DND-41 (cell line): Measurements from ENCODE around the gene MCC.

Experiments used
- EZH2 ChIP-seq: IDR thresholded peaks from 3 replicates; pipeline ENCODE4 v1.6.1; 2012; ENCODE audit warnings: borderline replicate concordance, low read depth, mild to moderate bottlenecking, moderate library complexity, low read length, inconsistent platforms; ENCODE audit not compliant: severe bottlenecking
- TF ChIP-seq, protein P1 (sequence below): IDR thresholded peaks from 2 replicates; pipeline ENCODE4 v1.5.1; 2012; ENCODE audit warnings: borderline replicate concordance, low read length, moderate library complexity, mild to moderate bottlenecking; ENCODE audit not compliant: poor library complexity, severe bottlenecking; ENCODE audit errors: extremely low read depth

DNA sequence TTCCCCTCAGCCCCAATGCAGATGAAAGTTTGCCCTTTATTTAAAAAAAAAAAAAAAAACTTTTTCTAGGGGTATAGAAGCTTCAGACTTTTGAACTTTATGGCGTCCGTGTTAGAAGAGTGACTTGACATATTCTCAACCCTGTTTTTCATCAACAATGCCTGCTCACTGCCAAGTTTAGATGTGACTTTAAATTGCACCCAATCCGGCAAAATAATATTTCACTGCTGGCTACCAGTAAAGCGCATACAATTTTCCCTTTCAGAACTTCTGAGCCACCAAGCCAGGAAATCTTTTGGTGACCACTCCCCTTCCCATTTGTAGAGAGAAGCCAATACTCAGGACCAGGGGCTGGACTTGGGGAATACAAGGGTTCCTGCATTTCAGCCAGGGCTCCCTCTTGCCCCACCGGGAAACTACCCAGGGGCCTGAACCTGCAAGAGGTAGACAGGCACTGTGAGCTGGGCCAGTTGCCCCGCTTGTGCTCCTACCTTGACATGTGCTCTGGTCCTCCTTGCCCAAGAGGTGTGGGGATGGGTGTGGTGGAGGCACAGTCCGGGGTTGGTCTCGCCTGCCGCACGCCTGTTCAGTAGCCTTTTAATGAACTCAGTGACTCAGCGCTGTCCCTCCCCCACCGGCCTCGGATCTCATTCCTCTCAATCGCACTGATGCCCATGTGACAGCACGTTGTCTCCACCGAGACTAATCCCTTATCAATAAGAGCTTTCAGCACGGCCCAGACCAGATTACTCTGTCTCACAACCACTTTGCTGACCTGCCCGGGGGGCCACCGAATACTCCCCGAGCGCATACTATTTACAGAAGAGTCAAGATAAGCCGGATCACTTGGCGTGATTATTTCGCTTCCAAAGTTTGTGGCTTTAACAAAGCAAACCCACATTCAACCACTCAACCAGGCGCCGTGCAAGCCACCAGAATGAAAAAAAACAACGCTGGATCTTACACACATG, 285.2 kb downstream of the MCC start:
- TF ChIP-seq, protein P1, sequence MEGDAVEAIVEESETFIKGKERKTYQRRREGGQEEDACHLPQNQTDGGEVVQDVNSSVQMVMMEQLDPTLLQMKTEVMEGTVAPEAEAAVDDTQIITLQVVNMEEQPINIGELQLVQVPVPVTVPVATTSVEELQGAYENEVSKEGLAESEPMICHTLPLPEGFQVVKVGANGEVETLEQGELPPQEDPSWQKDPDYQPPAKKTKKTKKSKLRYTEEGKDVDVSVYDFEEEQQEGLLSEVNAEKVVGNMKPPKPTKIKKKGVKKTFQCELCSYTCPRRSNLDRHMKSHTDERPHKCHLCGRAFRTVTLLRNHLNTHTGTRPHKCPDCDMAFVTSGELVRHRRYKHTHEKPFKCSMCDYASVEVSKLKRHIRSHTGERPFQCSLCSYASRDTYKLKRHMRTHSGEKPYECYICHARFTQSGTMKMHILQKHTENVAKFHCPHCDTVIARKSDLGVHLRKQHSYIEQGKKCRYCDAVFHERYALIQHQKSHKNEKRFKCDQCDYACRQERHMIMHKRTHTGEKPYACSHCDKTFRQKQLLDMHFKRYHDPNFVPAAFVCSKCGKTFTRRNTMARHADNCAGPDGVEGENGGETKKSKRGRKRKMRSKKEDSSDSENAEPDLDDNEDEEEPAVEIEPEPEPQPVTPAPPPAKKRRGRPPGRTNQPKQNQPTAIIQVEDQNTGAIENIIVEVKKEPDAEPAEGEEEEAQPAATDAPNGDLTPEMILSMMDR, result no peak
- TF ChIP-seq EZH2, result no peak
